DOHH2 (cell line): Measurements from ENCODE around the gene SHQ1.

Source experiments
- H3F3A ChIP-seq: fragments of 200-600 bp; sonication (generic), shearing (Covaris generic); 2 replicates; pipeline ENCODE4 v1.6.0; 2016; ENCODE audit warnings: antibody characterized with exemption, mild to moderate bottlenecking; ENCODE audit not compliant: control insufficient read depth, insufficient read depth
- H3K27ac ChIP-seq: fragments of 200-600 bp; sonication (generic); 2 replicates; pipeline ENCODE4 v1.5.1; 2014; ENCODE audit warnings: low read depth, mild to moderate bottlenecking, low read length, moderate library complexity
- H3K27me3 ChIP-seq: fragments of 200-600 bp; sonication (generic); 2 replicates; pipeline ENCODE4 v1.6.1; 2014; ENCODE audit warnings: mild to moderate bottlenecking, low read length, mixed read lengths; ENCODE audit not compliant: control insufficient read depth
- H3K36me3 ChIP-seq: fragments of 200-600 bp; sonication (generic); 2 replicates; pipeline ENCODE4 v1.6.1; 2014; ENCODE audit warnings: mild to moderate bottlenecking, low read length, moderate library complexity, mixed read lengths; ENCODE audit not compliant: control insufficient read depth
- H3K4me1 ChIP-seq: fragments of 200-600 bp; sonication (generic); 2 replicates; pipeline ENCODE4 v1.6.1; 2014; ENCODE audit warnings: mild to moderate bottlenecking, low read length, mixed read lengths; ENCODE audit not compliant: control insufficient read depth
- H3K4me2 ChIP-seq: fragments of 200-600 bp; sonication (generic); 2 replicates; pipeline ENCODE4 v1.6.0; 2014; ENCODE audit warnings: mild to moderate bottlenecking, low read length, moderate library complexity
- H3K4me3 ChIP-seq: fragments of 200-600 bp; sonication (generic); 2 replicates; pipeline ENCODE4 v1.5.1; 2014; ENCODE audit warnings: mild to moderate bottlenecking, low read length, mixed read lengths
- H3K79me2 ChIP-seq: fragments of 200-600 bp; sonication (generic); 2 replicates; pipeline ENCODE4 v1.6.1; 2014; ENCODE audit warnings: mild to moderate bottlenecking, low read length, mixed read lengths; ENCODE audit not compliant: control insufficient read depth
- H3K9me2 ChIP-seq: fragments of 200-600 bp; sonication (generic); replicated peaks from 2 replicates; pipeline ENCODE4 v1.6.1; 2014; ENCODE audit warnings: mild to moderate bottlenecking, low read length, mixed read lengths; ENCODE audit not compliant: control insufficient read depth
- H3K9me3 ChIP-seq: fragments of 200-600 bp; sonication (generic); 2 replicates; pipeline ENCODE4 v1.6.1; 2014; ENCODE audit warnings: antibody characterized with exemption, low read length, mixed read lengths; ENCODE audit not compliant: control insufficient read depth, insufficient read depth
- H4K20me1 ChIP-seq: fragments of 200-600 bp; sonication (generic); 2 replicates; pipeline ENCODE4 v1.6.0; 2014; ENCODE audit warnings: low read depth, mild to moderate bottlenecking, antibody characterized with exemption, low read length, moderate library complexity; ENCODE audit not compliant: control insufficient read depth, insufficient read depth
- EZH2phosphoT487 ChIP-seq: fragments of 200-600 bp; sonication (generic); IDR thresholded peaks from 2 replicates; pipeline ENCODE4 v1.6.1; 2017; ENCODE audit warnings: borderline replicate concordance, mild to moderate bottlenecking, antibody characterized with exemption, low read length, moderate library complexity, mixed read lengths
- TF ChIP-seq, protein P1 (sequence below): fragments of 200-600 bp; sonication (generic); IDR thresholded peaks from one replicate; pipeline ENCODE4 v1.5.1; 2014; ENCODE audit warnings: antibody characterized with exemption, mild to moderate bottlenecking, low read depth, low read length; ENCODE audit not compliant: poor library complexity, severe bottlenecking

The SHQ1 gene

GRCh38 chr3:72768936-72769335 lies 79.3 kb downstream of the SHQ1 start:
- no peaks in the 10 kb centered on the region for H3K4me1 ChIP-seq
- H3K27me3 ChIP-seq = no peaks in the 10 kb centered on the region
- no peaks in the 10 kb centered on the region for H3K9me3 ChIP-seq
- H3K36me3 ChIP-seq = peaks cover 8% of the 10 kb centered on the region; the same call in 1 of the 2 replicates
- H3F3A ChIP-seq = no peaks in the 10 kb centered on the region
- H3K79me2 ChIP-seq = no peaks in the 10 kb centered on the region
- H3K9me2 ChIP-seq = no peaks in the 10 kb centered on the region
- H3K4me2 ChIP-seq = no peak overlapping the region
- TF ChIP-seq, protein P1, sequence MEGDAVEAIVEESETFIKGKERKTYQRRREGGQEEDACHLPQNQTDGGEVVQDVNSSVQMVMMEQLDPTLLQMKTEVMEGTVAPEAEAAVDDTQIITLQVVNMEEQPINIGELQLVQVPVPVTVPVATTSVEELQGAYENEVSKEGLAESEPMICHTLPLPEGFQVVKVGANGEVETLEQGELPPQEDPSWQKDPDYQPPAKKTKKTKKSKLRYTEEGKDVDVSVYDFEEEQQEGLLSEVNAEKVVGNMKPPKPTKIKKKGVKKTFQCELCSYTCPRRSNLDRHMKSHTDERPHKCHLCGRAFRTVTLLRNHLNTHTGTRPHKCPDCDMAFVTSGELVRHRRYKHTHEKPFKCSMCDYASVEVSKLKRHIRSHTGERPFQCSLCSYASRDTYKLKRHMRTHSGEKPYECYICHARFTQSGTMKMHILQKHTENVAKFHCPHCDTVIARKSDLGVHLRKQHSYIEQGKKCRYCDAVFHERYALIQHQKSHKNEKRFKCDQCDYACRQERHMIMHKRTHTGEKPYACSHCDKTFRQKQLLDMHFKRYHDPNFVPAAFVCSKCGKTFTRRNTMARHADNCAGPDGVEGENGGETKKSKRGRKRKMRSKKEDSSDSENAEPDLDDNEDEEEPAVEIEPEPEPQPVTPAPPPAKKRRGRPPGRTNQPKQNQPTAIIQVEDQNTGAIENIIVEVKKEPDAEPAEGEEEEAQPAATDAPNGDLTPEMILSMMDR = no peak
- H4K20me1 ChIP-seq = no peaks in the 10 kb centered on the region
- no peak overlapping the region for H3K4me3 ChIP-seq
- H3K27ac ChIP-seq = no peak overlapping the region

DNA sequence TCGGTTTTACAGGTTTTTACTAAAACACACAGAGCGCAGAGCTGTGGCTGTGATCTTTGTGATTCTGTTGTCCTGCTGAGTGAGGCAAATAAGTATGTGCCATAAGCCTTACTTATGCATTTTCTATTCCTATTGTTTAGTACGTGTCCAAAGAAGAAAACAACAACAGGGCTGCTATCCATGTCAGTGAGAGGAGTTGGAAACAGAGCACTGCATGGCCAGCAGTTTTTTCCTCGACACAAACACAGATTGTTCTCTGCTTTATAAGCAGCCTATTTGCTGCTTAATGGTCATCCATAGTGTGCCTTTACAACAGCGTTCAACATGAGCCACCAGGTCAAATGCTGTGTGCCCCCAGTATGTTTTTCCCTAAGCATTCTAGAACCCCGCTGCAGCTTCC lies 79.8 kb downstream of the SHQ1 start:
- Histone ChIP-seq H3K9me2 (no peaks in the 10 kb centered on the region), H3K27ac (no peak overlapping the region)
- TF ChIP-seq, protein P1 = no peak
- TF ChIP-seq EZH2phosphoT487 = no peak

DNA sequence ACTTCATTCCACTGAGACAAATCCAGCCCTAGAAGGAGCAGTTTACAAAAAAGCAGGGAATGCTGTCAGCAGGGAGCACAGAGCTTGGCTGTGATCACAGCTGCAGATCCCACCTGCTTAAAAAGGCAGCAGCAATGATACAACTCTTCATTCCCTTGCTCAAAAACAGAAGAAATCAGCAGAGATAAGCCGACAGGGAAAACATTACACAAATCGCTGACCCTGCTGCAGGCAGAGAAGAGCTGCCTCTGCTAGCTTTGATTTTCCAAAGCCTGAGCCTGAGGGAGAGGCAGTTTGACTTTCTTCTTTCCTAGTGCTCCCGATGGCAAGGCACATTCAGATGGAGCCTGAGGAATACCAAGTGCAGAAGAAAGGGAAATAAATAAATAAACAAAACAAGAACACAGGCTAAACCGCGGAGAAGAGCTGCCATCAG lies 80.2 kb downstream of the SHQ1 start:
- no peaks in the 10 kb centered on the region for H3K27me3 ChIP-seq
- H3K4me1 ChIP-seq = no peaks in the 10 kb centered on the region
- H3K79me2 ChIP-seq = no peaks in the 10 kb centered on the region
- H3F3A ChIP-seq = no peaks in the 10 kb centered on the region
- H3K27ac ChIP-seq = no peak overlapping the region
- H3K36me3 ChIP-seq = peaks cover 8% of the 10 kb centered on the region
- H3K9me3 ChIP-seq = no peaks in the 10 kb centered on the region
- H3K9me2 ChIP-seq = no peaks in the 10 kb centered on the region
- no peak overlapping the region for H3K4me3 ChIP-seq
- no peak overlapping the region for H3K4me2 ChIP-seq
- H4K20me1 ChIP-seq = no peaks in the 10 kb centered on the region
- TF ChIP-seq EZH2phosphoT487 = no peak
- TF ChIP-seq, protein P1 = no peak

More for the DNA sequence above, 79.8 kb downstream of the SHQ1 start:
- Histone ChIP-seq H3K79me2 (no peaks in the 10 kb centered on the region), H3K4me3 (no peak overlapping the region), H3K9me3 (no peaks in the 10 kb centered on the region), H3K27me3 (no peaks in the 10 kb centered on the region), H3F3A (no peaks in the 10 kb centered on the region), H3K4me2 (no peak overlapping the region), H3K36me3 (peaks cover 8% of the 10 kb centered on the region; the same call in 1 of the 2 replicates), H4K20me1 (no peaks in the 10 kb centered on the region), H3K4me1 (no peaks in the 10 kb centered on the region)

GRCh38 chr3:72766866-72767265 lies 81.4 kb downstream of the SHQ1 start:
- no peaks in the 10 kb centered on the region for H3F3A ChIP-seq
- no peak overlapping the region for H3K4me2 ChIP-seq
- H3K79me2 ChIP-seq = no peaks in the 10 kb centered on the region
- H3K4me1 ChIP-seq = no peaks in the 10 kb centered on the region
- no peaks in the 10 kb centered on the region for H4K20me1 ChIP-seq
- no peaks in the 10 kb centered on the region for H3K9me2 ChIP-seq
- TF ChIP-seq, protein P1 = no peak
- no peak for TF ChIP-seq EZH2phosphoT487
- H3K36me3 ChIP-seq = peaks cover 6% of the 10 kb centered on the region
- no peaks in the 10 kb centered on the region for H3K27me3 ChIP-seq
- H3K4me3 ChIP-seq = no peak overlapping the region
- no peaks in the 10 kb centered on the region for H3K9me3 ChIP-seq
- H3K27ac ChIP-seq = no peak overlapping the region
